CD4-positive, alpha-beta T cell (primary cell): ENCODE data around the gene CDC40. TPM values are rescaled to one million over a fixed set of nuclear protein-coding genes. Genes with fewer than 3 reads are reported as not detected.
"Not testable (repeated sequence)": the region's sequence is repeated elsewhere in the genome, so short reads cannot be mapped to it uniquely, and the experiment has no call there.

Experiments
- ATAC-seq: fragments of 200-7000 bp; cut with Tn5 transposase; one replicate; pipeline ENCODE4 v1.10.0; 2022; ENCODE audit warnings: mild to moderate bottlenecking; ENCODE audit not compliant: poor library complexity
- CTCF ChIA-PET: fragments of 350-600 bp; sonication (Branson Sonifier 250); formaldehyde crosslinking; loops from one replicate; lab custom pipeline; 2021; ENCODE audit warnings: antibody characterized with exemption, inconsistent platforms; lab: Charles Lee
- POLR2A ChIA-PET: fragments of 350-600 bp; sonication (Branson Sonifier 250); formaldehyde crosslinking; loops from one replicate; lab custom pipeline; 2021; ENCODE audit warnings: antibody characterized with exemption, inconsistent platforms; lab: Charles Lee
- DNase-seq, 14 experiments: peaks; one replicate each; pipeline ENCODE4 v3.0.0-alpha.2; 2013 to 2020; ENCODE audit warnings: mixed read lengths in 2 of 14
- H3K27ac ChIP-seq, 2 donors: one replicate each; pipeline versions ENCODE4 v1.5.1 to v1.7.0; 2013; ENCODE audit warnings: low read length in 2 of 2, low read depth in 1 of 2, mild to moderate bottlenecking in 1 of 2
- H3K27me3 ChIP-seq, 2 experiments: 1 replicate in 1 of 2; 2 replicates in 1 of 2; pipeline versions ENCODE4 v1.6.1 to v1.7.0; 2013; ENCODE audit warnings: low read length in 2 of 2, control low read depth in 1 of 2, mild to moderate bottlenecking in 1 of 2, moderate library complexity in 1 of 2; ENCODE audit not compliant: insufficient read depth in 2 of 2, control insufficient read depth in 1 of 2
- H3K36me3 ChIP-seq: one replicate; pipeline ENCODE4 v1.6.1; 2013; ENCODE audit warnings: low read length, control low read depth; ENCODE audit not compliant: insufficient read depth
- H3K4me1 ChIP-seq: one replicate; pipeline ENCODE4 v1.6.1; 2013; ENCODE audit warnings: low read length, control low read depth; ENCODE audit not compliant: insufficient read depth
- H3K4me3 ChIP-seq: one replicate; pipeline ENCODE4 v1.5.1; 2013; ENCODE audit warnings: mild to moderate bottlenecking, low read length, moderate library complexity
- H3K9me3 ChIP-seq, 2 experiments: 1 replicate in 1 of 2; 2 replicates in 1 of 2; pipeline versions ENCODE4 v1.6.1 to v1.7.0; 2013; ENCODE audit warnings: low read length in 2 of 2, mild to moderate bottlenecking in 2 of 2, control low read depth in 1 of 2, moderate library complexity in 1 of 2; ENCODE audit not compliant: control insufficient read depth in 1 of 2, insufficient read depth in 1 of 2
- H3K27ac Mint-ChIP-seq: one replicate; pipeline ENCODE4 v1.8.0; 2020; ENCODE audit warnings: mixed read lengths
- H3K27me3 Mint-ChIP-seq: one replicate; pipeline ENCODE4 v1.8.0; 2021; ENCODE audit warnings: mixed read lengths
- H3K36me3 Mint-ChIP-seq: one replicate; pipeline ENCODE4 v1.8.0; 2021; ENCODE audit warnings: low read depth, mixed read lengths
- H3K4me1 Mint-ChIP-seq: one replicate; pipeline ENCODE4 v1.8.0; 2021; ENCODE audit warnings: low read depth, mixed read lengths
- H3K4me3 Mint-ChIP-seq: one replicate; pipeline ENCODE4 v1.8.0; 2020; ENCODE audit warnings: mild to moderate bottlenecking, mixed read lengths
- H3K9me3 Mint-ChIP-seq: one replicate; pipeline ENCODE4 v1.8.0; 2020; ENCODE audit warnings: mixed read lengths
- intact Hi-C, 2 experiments: fragments of 100-400 bp; cut with DNase I in 1 of 2; cut with micrococcal nuclease in 1 of 2; formaldehyde crosslinking; loops; one replicate each; pipeline versions ENCODE4 v1.15.1 to v1.9.0; 2023 to 2025; cut with DNase I, micrococcal nuclease
- total RNA-seq, 174 experiments: library from RNA in 2 of 174; stranded (reverse) in 2 of 174; gene quantifications; one replicate each; pipeline ENCODE4 v1.2.3 and lab custom pipeline; 2021 to 2026
- TF ChIP-seq, protein P1 (sequence below): fragments of 200-600 bp; IDR thresholded peaks from one replicate; pipeline ENCODE4 v1.8.0; 2022; ENCODE audit warnings: antibody characterized with exemption, mild to moderate bottlenecking

Gene CDC40
- total RNA-seq, 2 experiments from 2014 or later = 26.0 to 29.5 TPM

DNA sequence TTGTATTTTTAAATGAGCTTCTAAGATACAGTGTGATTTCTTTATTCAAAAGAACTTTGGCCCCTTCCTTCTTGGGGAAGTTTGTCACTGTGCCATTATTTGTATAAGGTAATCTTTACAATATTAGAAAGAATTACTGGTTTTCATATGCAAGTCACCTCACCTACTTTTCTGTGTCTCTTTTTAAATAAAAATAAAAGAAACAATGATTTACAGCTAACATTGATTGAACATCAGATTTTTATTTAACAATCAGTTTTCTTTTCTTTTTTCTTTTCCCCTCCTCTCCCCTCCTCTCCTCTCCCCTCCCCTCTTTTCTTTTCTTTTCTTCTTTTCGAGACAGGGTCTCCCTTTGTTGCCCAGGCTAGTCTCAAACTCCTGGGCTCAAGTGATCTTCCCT lies 46.0 kb downstream of the CDC40 start:
- intact Hi-C loops = no loop called here
- H3K36me3 ChIP-seq = peaks cover 67% of the 10 kb centered on the region
- ChIA-PET POLR2A (no interaction called here), CTCF (no interaction called here)
- no peak overlapping the region for H3K4me3 ChIP-seq
- no peaks in the 10 kb centered on the region for H3K27me3 ChIP-seq
- H3K27me3 Mint-ChIP-seq = no peaks in the 10 kb centered on the region
- H3K27ac Mint-ChIP-seq = no peak overlapping the region
- peaks cover 73% of the 10 kb centered on the region for H3K36me3 Mint-ChIP-seq
- no peak for DNase-seq
- no peaks in the 10 kb centered on the region for H3K9me3 Mint-ChIP-seq
- TF ChIP-seq, protein P1, sequence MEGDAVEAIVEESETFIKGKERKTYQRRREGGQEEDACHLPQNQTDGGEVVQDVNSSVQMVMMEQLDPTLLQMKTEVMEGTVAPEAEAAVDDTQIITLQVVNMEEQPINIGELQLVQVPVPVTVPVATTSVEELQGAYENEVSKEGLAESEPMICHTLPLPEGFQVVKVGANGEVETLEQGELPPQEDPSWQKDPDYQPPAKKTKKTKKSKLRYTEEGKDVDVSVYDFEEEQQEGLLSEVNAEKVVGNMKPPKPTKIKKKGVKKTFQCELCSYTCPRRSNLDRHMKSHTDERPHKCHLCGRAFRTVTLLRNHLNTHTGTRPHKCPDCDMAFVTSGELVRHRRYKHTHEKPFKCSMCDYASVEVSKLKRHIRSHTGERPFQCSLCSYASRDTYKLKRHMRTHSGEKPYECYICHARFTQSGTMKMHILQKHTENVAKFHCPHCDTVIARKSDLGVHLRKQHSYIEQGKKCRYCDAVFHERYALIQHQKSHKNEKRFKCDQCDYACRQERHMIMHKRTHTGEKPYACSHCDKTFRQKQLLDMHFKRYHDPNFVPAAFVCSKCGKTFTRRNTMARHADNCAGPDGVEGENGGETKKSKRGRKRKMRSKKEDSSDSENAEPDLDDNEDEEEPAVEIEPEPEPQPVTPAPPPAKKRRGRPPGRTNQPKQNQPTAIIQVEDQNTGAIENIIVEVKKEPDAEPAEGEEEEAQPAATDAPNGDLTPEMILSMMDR = no peak
- no peak overlapping the region for H3K27ac ChIP-seq
- no peaks in the 10 kb centered on the region for H3K4me1 Mint-ChIP-seq
- H3K4me3 Mint-ChIP-seq = no peak overlapping the region
- H3K4me1 ChIP-seq = no peaks in the 10 kb centered on the region
- H3K9me3 ChIP-seq = no peaks in the 10 kb centered on the region
- no peak for ATAC-seq

- Mint-ChIP-seq H3K4me1 (peaks cover 17% of the 10 kb centered on the region), H3K27ac (no peak overlapping the region), H3K36me3 (peaks cover 54% of the 10 kb centered on the region), H3K27me3 (no peaks in the 10 kb centered on the region), H3K9me3 (no peaks in the 10 kb centered on the region), H3K4me3 (no peak overlapping the region)
- ChIA-PET CTCF (no interaction called here), POLR2A (no interaction called here)
- no peaks in the 10 kb centered on the region for H3K27me3 ChIP-seq
- TF ChIP-seq, protein P1 = no peak
- no peak overlapping the region for H3K4me3 ChIP-seq
- no peaks in the 10 kb centered on the region for H3K4me1 ChIP-seq
- peaks cover 24% of the 10 kb centered on the region for H3K36me3 ChIP-seq
- ATAC-seq (no peak), DNase-seq (no peak)
- no peak overlapping the region for H3K27ac ChIP-seq
- intact Hi-C loops = no loop called here
- H3K9me3 ChIP-seq = no peaks in the 10 kb centered on the region
Measured at GRCh38 chr6:110232450-110232849, 52.2 kb downstream of the CDC40 start.

GRCh38 chr6:110233770-110234374 lies 53.6 kb downstream of the CDC40 start:
- peak overlapping the region in 1 of 2 donors; percentile 15 for H3K27ac ChIP-seq
- intact Hi-C loops = no loop called here
- no peaks in the 10 kb centered on the region for H3K9me3 ChIP-seq
- no peaks in the 10 kb centered on the region for H3K4me1 ChIP-seq
- DNase-seq (peak in 3 of 14 experiments; percentile 12 to 49 (median 14)), ATAC-seq (peak; percentile 43)
- no peaks in the 10 kb centered on the region for H3K27me3 ChIP-seq
- CTCF ChIA-PET = interaction anchor here (1.4 kb wide), 1 partner anchor 9 kb away, joined by 3 read pairs; no protein-coding TSS in a partner anchor
- Mint-ChIP-seq H3K9me3 (no peaks in the 10 kb centered on the region), H3K4me3 (no peak overlapping the region), H3K4me1 (peaks cover 17% of the 10 kb centered on the region), H3K27me3 (no peaks in the 10 kb centered on the region), H3K27ac (peak overlapping the region; percentile 42), H3K36me3 (peaks cover 44% of the 10 kb centered on the region)
- TF ChIP-seq, protein P1 = no peak
- H3K4me3 ChIP-seq = no peak overlapping the region
- H3K36me3 ChIP-seq = peaks cover 14% of the 10 kb centered on the region
- POLR2A ChIA-PET = no interaction called here

DNA sequence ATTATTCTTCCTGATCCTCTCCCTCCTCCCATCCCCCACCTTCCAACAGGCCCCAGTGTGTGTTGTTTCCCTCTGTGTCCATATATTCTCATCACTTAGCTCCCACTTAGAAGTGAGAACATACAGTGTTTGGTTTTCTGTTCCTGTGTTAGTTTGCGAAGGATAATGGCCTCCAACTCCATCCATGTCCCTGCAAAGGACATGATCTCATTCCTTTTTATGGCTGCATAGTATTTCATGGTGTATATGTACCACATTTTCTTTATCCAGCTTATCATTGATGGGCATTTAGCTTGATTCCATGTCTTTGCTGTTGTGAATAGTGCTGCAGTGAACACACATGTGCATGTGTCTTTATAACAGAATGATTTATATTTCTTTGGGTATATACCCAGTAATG lies 55.8 kb downstream of the CDC40 start:
- CTCF ChIA-PET, H3K9me3 Mint-ChIP-seq: not testable (repeated sequence)

More for the DNA sequence above, 55.8 kb downstream of the CDC40 start:
- H3K27me3 Mint-ChIP-seq, H3K4me3 ChIP-seq, H3K4me1 ChIP-seq, ATAC-seq, H3K9me3 ChIP-seq, DNase-seq, intact Hi-C loops, H3K27ac ChIP-seq, H3K36me3 ChIP-seq, H3K4me3 Mint-ChIP-seq, POLR2A ChIA-PET, H3K27me3 ChIP-seq, H3K27ac Mint-ChIP-seq: not testable (repeated sequence)
- Mint-ChIP-seq H3K36me3 (peaks cover 33% of the 10 kb centered on the region), H3K4me1 (peaks cover 17% of the 10 kb centered on the region)
